Kidney epithelial cell (primary cell): ENCODE measurements around the gene SGMS1. TPM values are rescaled to one million over a fixed set of nuclear protein-coding genes. Genes with fewer than 3 reads are reported as not detected.

Source experiments
- DNase-seq: peaks from one replicate; pipeline ENCODE4 v3.0.0-alpha.2; 2010; ENCODE audit warnings: low read depth
- H3K27me3 ChIP-seq: 2 replicates; pipeline ENCODE4 v1.6.0; 2011; ENCODE audit warnings: low read length; ENCODE audit not compliant: control insufficient read depth, insufficient read depth
- H3K36me3 ChIP-seq: 2 replicates; pipeline ENCODE4 v1.5.1; 2011; ENCODE audit warnings: low read length; ENCODE audit not compliant: control insufficient read depth, insufficient read depth
- H3K4me3 ChIP-seq: 2 replicates; pipeline ENCODE4 v1.5.1; 2011; ENCODE audit warnings: low read depth, mild to moderate bottlenecking, control low read depth, low read length
- CTCF ChIP-seq: IDR thresholded peaks from 2 replicates; pipeline ENCODE4 v1.5.1; 2011; ENCODE audit warnings: mild to moderate bottlenecking, moderate library complexity, low read length, control low read depth, inconsistent platforms; ENCODE audit not compliant: insufficient read depth, poor library complexity, severe bottlenecking
- total RNA-seq: library from RNA; depleted of rRNA; stranded (reverse); fragments of >200 nt; gene quantifications from 2 replicates; pipeline ENCODE4 v1.2.3, GENCODE V29; 2015

The SGMS1 gene
- total RNA-seq, 1 donor from 2014 or later, result 27.0 TPM

GRCh38 chr10:50593523-50594376 is 30.0 kb downstream of the SGMS1 start:
- no peaks in the 10 kb centered on the region for H3K27me3 ChIP-seq
- no peak overlapping the region for H3K4me3 ChIP-seq
- DNase-seq, result peak; percentile 31
- no peak for TF ChIP-seq CTCF
- no peaks in the 10 kb centered on the region for H3K36me3 ChIP-seq

- TF ChIP-seq CTCF, result no peak
- Histone ChIP-seq H3K27me3 (no peaks in the 10 kb centered on the region), H3K4me3 (no peak overlapping the region), H3K36me3 (no peaks in the 10 kb centered on the region)
- no peak for DNase-seq
Measured at GRCh38 chr10:50592961-50593418, 30.8 kb downstream of the SGMS1 start.

GRCh38 chr10:50590935-50591334 is 32.8 kb downstream of the SGMS1 start:
- no peak for DNase-seq
- Histone ChIP-seq H3K4me3 (no peak overlapping the region), H3K27me3 (no peaks in the 10 kb centered on the region), H3K36me3 (no peaks in the 10 kb centered on the region)
- no peak for TF ChIP-seq CTCF

DNA sequence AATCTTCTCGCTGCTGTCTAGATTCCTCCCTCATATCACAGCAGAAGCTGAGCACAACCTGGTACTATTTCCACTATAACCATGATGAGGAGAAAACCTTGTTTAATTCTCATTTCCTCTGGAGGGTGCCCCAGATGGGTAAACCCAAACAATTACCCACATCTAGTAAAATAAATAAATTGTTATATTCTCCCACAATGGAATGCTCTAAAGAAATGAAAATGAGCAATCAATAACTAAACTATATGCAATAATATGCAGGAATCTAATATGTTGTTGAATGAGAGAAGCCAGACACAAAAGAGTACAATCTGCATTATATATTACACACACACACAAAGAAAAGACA is 37.0 kb downstream of the SGMS1 start:
- H3K4me3 ChIP-seq, result no peak overlapping the region
- no peaks in the 10 kb centered on the region for H3K27me3 ChIP-seq
- no peak for TF ChIP-seq CTCF
- no peak for DNase-seq
- no peaks in the 10 kb centered on the region for H3K36me3 ChIP-seq

DNA sequence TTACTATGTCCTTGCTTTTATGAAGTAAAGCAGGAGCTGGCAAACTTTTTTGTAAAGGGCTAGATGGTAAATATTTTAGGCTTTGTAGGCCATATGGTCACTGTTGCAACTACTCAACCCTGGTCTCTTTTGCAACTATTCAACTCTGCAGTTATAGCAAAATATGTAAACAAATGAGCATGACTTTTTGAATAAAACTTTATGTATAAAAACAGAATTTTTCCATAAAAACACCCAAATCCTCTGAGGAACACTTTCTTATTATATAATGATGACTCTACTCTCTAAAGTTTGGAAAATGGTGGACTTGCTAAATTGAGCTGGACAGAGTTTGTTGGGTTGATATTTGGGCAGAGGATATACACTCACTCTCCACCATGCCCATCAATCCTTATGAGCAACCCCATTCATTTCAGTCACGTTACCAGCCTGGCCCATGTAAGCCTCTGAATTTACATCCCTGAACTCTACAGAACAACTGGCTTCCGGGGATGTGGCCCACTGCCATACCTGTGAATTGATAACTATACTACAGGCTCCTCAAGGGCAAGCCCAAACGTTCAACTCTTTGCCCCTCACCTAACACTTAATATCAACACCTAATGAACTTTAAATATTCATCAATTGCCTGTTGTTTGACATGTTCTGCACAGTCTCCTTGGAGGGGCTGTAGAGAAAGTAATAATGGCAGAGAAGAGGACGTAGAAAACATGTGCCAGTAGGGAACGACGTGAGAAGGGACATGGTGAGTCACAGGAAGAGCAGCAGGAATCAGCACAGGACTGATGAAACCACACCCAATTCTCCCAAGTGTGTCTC is 37.6 kb downstream of the SGMS1 start:
- no peak for TF ChIP-seq CTCF

More for the DNA sequence above, 37.6 kb downstream of the SGMS1 start:
- H3K27me3 ChIP-seq, result no peaks in the 10 kb centered on the region
- H3K4me3 ChIP-seq, result no peak overlapping the region
- H3K36me3 ChIP-seq, result no peaks in the 10 kb centered on the region
- DNase-seq, result no peak
